Epithelial cell of proximal tubule (primary cell): ENCODE measurements around the gene OR14A2. TPM values are rescaled to one million over a fixed set of nuclear protein-coding genes. Genes with fewer than 3 reads are reported as not detected.
"Not testable (repeated sequence)": the region's sequence is repeated elsewhere in the genome, so short reads cannot be mapped to it uniquely, and the experiment has no call there.

Source experiments
- DNase-seq: peaks from one replicate; pipeline ENCODE4 v3.0.0-alpha.2; 2011; ENCODE audit warnings: low read depth
- H3K4me3 ChIP-seq: 2 replicates; pipeline ENCODE4 v1.5.1; 2011; ENCODE audit warnings: low read depth, mild to moderate bottlenecking, low read length
- total RNA-seq: library from RNA; depleted of rRNA; stranded (reverse); fragments of >200 nt; gene quantifications from 2 replicates; pipeline ENCODE4 v1.2.3, GENCODE V29; 2015
- TF ChIP-seq, protein P1 (sequence below): conservative IDR thresholded peaks from 2 replicates; pipeline ENCODE4 v1.5.1; 2012; ENCODE audit warnings: low read depth, mild to moderate bottlenecking, low read length

The OR14A2 gene
- total RNA-seq, 1 donor from 2014 or later, result not detected

DNA sequence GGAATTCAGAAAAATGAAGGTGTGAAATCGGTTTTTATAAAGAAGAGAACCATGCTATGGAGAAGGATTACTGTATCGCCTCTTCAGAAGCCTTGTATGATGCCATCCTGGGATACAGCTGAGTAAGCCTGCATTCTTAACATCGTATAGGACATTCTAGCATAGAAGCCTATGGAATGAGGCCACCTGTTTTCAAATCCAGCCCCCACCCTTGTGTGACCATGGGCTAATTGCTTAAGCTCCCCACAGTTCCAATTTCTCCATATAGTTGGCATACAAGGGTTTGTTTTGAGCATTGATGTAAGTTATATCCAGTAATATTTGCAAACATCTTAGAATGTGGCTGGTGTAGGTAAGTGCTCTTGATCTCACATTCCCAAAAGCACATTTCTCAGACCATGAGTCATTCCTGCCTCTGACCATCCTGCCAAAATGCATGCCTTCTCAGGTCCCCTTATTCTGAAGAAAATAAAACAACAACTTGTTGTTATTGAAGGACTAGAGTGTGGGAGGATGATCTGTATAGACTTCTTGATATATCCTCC, 1.5 kb downstream of the OR14A2 start:
- H3K4me3 ChIP-seq, result no peak overlapping the region
- DNase-seq, result no peak
- TF ChIP-seq, protein P1, sequence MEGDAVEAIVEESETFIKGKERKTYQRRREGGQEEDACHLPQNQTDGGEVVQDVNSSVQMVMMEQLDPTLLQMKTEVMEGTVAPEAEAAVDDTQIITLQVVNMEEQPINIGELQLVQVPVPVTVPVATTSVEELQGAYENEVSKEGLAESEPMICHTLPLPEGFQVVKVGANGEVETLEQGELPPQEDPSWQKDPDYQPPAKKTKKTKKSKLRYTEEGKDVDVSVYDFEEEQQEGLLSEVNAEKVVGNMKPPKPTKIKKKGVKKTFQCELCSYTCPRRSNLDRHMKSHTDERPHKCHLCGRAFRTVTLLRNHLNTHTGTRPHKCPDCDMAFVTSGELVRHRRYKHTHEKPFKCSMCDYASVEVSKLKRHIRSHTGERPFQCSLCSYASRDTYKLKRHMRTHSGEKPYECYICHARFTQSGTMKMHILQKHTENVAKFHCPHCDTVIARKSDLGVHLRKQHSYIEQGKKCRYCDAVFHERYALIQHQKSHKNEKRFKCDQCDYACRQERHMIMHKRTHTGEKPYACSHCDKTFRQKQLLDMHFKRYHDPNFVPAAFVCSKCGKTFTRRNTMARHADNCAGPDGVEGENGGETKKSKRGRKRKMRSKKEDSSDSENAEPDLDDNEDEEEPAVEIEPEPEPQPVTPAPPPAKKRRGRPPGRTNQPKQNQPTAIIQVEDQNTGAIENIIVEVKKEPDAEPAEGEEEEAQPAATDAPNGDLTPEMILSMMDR, result no peak

DNA sequence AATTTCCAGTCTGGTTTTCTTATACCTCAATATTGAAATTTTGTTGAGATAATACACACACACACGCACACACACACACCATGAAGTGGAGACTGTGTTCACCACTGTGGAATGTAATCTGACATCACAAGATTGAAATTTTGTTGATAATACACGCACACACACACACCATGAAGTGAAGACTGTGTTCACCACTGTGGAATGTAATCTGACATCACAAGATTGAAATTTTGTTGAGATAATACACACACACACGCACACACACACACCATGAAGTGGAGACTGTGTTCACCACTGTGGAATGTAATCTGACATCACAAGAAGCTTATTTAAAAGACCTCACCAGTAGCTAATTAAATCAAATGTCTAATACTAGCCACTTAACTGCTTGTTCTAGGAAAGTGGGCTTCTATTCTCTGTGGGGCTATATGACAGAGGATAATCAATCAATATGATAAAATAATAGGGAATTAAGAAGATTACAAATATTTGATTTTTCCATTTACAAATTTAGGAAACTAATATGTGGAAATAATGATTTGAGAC, 5.7 kb downstream of the OR14A2 start:
- not testable (repeated sequence) for DNase-seq, H3K4me3 ChIP-seq

- no peak overlapping the region for H3K4me3 ChIP-seq
- DNase-seq, result no peak
- TF ChIP-seq, protein P1, result no peak
These were observed 6.2 kb downstream of the OR14A2 start for GRCh38 chr1:247741756-247742155.

DNA sequence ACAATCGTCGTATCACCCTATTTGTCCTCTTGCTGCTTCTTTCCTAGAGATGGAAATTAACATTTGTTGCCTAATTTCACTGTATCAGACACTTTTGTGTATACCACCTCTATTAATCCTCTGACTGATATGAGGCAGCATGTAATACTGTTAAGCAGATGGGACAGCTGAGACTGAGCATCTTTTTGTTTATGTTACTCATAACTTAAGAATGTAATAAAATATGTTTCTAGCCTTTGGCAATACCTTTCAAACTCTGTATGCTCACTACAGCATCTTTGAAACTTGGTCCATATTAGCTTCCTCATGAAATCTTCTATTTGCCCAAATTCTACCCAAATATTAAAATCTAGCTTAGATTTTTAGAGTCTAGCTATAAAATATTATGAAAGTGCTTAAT, 7.2 kb downstream of the OR14A2 start:
- H3K4me3 ChIP-seq, result no peak overlapping the region
- no peak for DNase-seq
- TF ChIP-seq, protein P1, result no peak

DNA sequence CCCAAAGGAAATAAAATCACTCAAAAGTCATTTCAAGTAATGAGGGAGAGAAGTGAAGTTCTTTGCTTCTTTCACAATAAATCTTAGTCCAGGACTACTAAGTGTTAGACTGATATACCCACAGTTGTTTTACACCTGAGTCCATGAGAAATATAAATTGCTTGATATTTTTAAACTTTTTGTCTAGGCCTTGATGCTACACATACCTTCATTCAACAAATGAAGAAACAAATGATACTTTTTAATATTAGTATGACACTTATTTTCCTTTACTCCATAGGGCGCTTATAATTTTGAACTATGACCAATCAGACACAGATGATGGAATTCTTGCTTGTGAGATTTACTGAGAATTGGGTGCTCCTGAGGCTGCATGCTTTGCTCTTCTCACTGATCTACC, 9.6 kb downstream of the OR14A2 start, which contains the start of gene OR14K1:
TSS of gene OR14K1 (plus strand) at position 301 of the 400 bp plus-strand sequence. CDS start at position 301, 0 bp downstream.
- TF ChIP-seq, protein P1, result no peak
- no peak for DNase-seq
- H3K4me3 ChIP-seq, result no peak within 1 kb of the TSS

GRCh38 chr1:247721222-247721621, 26.7 kb downstream of the OR14A2 start:
- TF ChIP-seq, protein P1, result no peak
- no peak overlapping the region for H3K4me3 ChIP-seq
- no peak for DNase-seq

DNA sequence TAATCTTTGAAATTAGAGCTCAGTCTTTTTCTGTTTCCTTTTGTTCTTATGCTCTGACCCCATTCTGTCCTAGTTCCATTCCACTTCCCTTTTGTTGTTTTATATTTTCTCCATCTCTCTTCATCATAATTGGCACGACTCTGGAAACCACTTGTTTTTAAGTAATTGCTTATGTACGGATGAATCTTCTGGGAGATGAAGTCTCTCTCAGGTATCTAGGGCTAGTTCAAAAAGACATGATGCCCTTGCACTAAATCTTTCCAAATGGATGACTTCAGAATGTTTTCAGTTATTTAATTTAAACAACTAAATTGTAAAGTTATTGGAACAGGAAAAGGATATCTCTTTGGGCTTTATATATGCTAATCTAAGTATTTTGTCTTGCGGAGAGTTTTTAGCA, 31.4 kb downstream of the OR14A2 start, which contains the start of gene OR6F1:
TSS of gene OR6F1 (minus strand) at position 101 of the 400 bp plus-strand sequence. CDS start 3,891 bp downstream, outside the sequence.
- TF ChIP-seq, protein P1, result no peak
- DNase-seq, result no peak
- no peak within 1 kb of the TSS for H3K4me3 ChIP-seq
